ENCODE results near the gene FBXL5. TPM values are rescaled to one million over a fixed set of nuclear protein-coding genes. Genes with fewer than 3 reads are reported as not detected.

Gene FBXL5
- total and polyA plus RNA-seq, 9 of the 15 experiments (the other 6 are each of a cell fraction or from before 2014, with no cell fraction given): 6.0 to 35.2 (median 22.1) TPM

DNA sequence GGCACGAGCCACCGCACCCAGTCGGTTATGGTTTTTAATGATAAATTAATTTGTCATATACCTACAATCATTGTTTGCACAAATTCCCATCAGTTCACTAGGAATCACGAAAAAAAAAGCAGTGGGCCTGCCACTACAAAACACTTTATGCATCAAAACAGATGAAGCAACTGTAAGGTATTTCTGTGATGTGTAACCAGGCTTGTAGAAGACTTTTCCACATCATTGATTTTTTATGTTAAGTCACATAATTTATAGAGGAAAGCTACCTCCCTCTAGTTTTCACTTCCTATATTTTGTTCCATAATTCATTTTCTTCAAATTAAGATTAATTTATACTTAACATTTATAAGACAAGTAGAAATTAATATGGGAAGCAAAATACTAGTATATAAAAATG lies 19.8 kb upstream of the FBXL5 start (continued):
- TF ChIP-seq, protein P1, sequence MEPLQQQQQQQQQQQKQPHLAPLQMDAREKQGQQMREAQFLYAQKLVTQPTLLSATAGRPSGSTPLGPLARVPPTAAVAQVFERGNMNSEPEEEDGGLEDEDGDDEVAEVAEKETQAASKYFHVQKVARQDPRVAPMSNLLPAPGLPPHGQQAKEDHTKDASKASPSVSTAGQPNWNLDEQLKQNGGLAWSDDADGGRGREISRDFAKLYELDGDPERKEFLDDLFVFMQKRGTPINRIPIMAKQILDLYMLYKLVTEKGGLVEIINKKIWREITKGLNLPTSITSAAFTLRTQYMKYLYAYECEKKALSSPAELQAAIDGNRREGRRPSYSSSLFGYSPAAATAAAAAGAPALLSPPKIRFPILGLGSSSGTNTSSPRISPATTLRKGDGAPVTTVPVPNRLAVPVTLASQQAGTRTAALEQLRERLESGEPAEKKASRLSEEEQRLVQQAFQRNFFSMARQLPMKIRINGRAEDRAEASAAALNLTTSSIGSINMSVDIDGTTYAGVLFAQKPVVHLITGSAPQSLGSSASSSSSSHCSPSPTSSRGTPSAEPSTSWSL (CRISPR knock-in tag; IDR thresholded peaks at IDR 0.05; ENCODE audit: borderline replicate concordance): no peak
- no peak for TF ChIP-seq ZNF696 (CRISPR knock-in tag; conservative IDR thresholded peaks at IDR 0.05)
- no peak for TF ChIP-seq IRF2 (CRISPR knock-in tag; IDR thresholded peaks at IDR 0.05)

- Histone ChIP-seq H3K79me2 (ENCODE audit: control insufficient read depth, insufficient read depth, low read length) (peaks cover 54% of the 10 kb centered on the region), H4K20me1 (replicated peaks; ENCODE audit: control insufficient read depth, insufficient read depth, low read length) (no peaks in the 10 kb centered on the region), H3K4me3 (no peak overlapping the region), H3K27ac (ENCODE audit: extremely low read depth, low read depth, low read length) (no peak overlapping the region), H3K36me3 (ENCODE audit: control insufficient read depth, insufficient read depth, low read length) (peaks cover 7% of the 10 kb centered on the region; the same call in 2 of the 3 replicates), H3K4me2 (ENCODE audit: insufficient read depth, low read length) (no peak overlapping the region), H3K27me3 (ENCODE audit: control insufficient read depth in 2 of 2, insufficient read depth in 2 of 2, low read length in 2 of 2) (no peaks in the 10 kb centered on the region), H3K4me1 (replicated peaks in 1 of 2; ENCODE audit: control insufficient read depth in 2 of 2, insufficient read depth in 2 of 2, low read length in 2 of 2) (peaks cover 0 to 16% of the 10 kb centered on the region in 2 experiments; a peak in 3 of 5 replicates), H3K9me1 (ENCODE audit: control insufficient read depth, insufficient read depth, low read length) (no peaks in the 10 kb centered on the region), H2AFZ (ENCODE audit: low read depth, low read length) (no peak overlapping the region), H3K9me3 (replicated peaks; ENCODE audit: control insufficient read depth, insufficient read depth, low read depth, low read length) (no peaks in the 10 kb centered on the region), H3K9ac (ENCODE audit: insufficient read depth in 1 of 2, low read depth in 2 of 2, low read length in 2 of 2) (no peak overlapping the region)
- ATAC-seq (no peak), DNase-seq (ENCODE audit: extremely low read depth in 1 of 4, low spot score in 3 of 4) (no peak), FAIRE-seq (no peak)
- POLR2A ChIA-PET: no interaction called here
- no TSS peak for BruUV-seq (replicated peaks)
- in situ Hi-C loops (cut with MboI) (loop anchor here (25.0 kb wide), 1 partner anchor 662 kb away; the partner anchor contains the start of gene CPEB2), intact Hi-C loops (cut with micrococcal nuclease) (no loop called here)
- WGBS (ENCODE audit: insufficient coverage, low coverage, missing lambda C conversion rate): 88% methylated on average over 2 of the region's 2 CpGs
- CTCF ChIA-PET (ENCODE audit: low intra/inter-chr PET ratio): no interaction called here
- TF ChIP-seq, protein P2, sequence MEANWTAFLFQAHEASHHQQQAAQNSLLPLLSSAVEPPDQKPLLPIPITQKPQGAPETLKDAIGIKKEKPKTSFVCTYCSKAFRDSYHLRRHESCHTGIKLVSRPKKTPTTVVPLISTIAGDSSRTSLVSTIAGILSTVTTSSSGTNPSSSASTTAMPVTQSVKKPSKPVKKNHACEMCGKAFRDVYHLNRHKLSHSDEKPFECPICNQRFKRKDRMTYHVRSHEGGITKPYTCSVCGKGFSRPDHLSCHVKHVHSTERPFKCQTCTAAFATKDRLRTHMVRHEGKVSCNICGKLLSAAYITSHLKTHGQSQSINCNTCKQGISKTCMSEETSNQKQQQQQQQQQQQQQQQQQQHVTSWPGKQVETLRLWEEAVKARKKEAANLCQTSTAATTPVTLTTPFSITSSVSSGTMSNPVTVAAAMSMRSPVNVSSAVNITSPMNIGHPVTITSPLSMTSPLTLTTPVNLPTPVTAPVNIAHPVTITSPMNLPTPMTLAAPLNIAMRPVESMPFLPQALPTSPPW (CRISPR knock-in tag; IDR thresholded peaks at IDR 0.05): no peak
- TF ChIP-seq BRF2 (IDR thresholded peaks at IDR 0.05; ENCODE audit: borderline replicate concordance, insufficient read depth, insufficient read length): no peak
- TF ChIP-seq RBM25 (IDR thresholded peaks at IDR 0.05; ENCODE audit: low read depth, low read length, severe bottlenecking): no peak
- no peak for TF ChIP-seq DNMT1 (IDR thresholded peaks at IDR 0.05)
- no peak for TF ChIP-seq MAFG (tag; conservative IDR thresholded peaks at IDR 0.05)
- TF ChIP-seq SRSF9 (IDR thresholded peaks at IDR 0.05; ENCODE audit: borderline replicate concordance, low read depth, low read length): no peak
- no peak for TF ChIP-seq NONO (IDR thresholded peaks at IDR 0.05; ENCODE audit: low read depth in 2 of 2, low read length in 1 of 2)
- no peak for TF ChIP-seq NFRKB (IDR thresholded peaks at IDR 0.05; ENCODE audit: low read depth)
- no peak for TF ChIP-seq MCM3 (IDR thresholded peaks at IDR 0.05)
- TF ChIP-seq MAZ (CRISPR knock-in tag; conservative IDR thresholded peaks at IDR 0.05 in 1 of 2, IDR thresholded peaks at IDR 0.05 in 1 of 2): no peak
- TF ChIP-seq, protein P3, sequence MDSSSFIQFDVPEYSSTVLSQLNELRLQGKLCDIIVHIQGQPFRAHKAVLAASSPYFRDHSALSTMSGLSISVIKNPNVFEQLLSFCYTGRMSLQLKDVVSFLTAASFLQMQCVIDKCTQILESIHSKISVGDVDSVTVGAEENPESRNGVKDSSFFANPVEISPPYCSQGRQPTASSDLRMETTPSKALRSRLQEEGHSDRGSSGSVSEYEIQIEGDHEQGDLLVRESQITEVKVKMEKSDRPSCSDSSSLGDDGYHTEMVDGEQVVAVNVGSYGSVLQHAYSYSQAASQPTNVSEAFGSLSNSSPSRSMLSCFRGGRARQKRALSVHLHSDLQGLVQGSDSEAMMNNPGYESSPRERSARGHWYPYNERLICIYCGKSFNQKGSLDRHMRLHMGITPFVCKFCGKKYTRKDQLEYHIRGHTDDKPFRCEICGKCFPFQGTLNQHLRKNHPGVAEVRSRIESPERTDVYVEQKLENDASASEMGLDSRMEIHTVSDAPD (CRISPR knock-in tag; IDR thresholded peaks at IDR 0.05): no peak
- TF ChIP-seq HDAC6 (IDR thresholded peaks at IDR 0.05; ENCODE audit: low read depth, low read length): no peak
- no peak for TF ChIP-seq SAFB2 (IDR thresholded peaks at IDR 0.05; ENCODE audit: borderline replicate concordance, low read depth, low read length, severe bottlenecking)
Measured at GRCh38 chr4:15674046-15674445, 18.9 kb upstream of the FBXL5 start.
